ENCODE results near the gene SLC5A6. TPM values are rescaled to one million over a fixed set of nuclear protein-coding genes. Genes with fewer than 3 reads are reported as not detected.

Gene SLC5A6
- total and polyA plus RNA-seq, 2 of the 4 experiments (the other 2 are of a cell fraction) = 28.8 to 34.2 TPM

DNA sequence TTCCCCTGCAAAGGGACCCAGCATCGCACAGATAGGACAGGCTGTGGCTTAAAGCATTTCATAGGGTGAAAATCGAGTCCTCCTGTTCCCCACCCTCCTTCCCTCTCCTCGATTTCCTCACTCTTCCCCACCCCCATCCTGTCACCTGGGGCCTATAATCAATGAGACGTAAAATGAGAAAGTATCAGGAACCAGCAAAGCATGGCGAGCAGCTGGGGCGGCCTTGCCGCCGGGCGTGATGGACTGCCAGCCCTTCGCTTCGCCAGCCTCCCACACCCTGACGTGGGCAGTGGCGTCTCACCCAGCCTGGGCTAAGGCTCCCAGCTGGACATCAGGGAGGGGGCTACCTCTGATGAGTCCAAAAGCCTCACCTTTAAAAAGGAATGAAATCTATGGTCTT lies 39.7 kb upstream of the SLC5A6 start:
- WGBS, 2 experiments (ENCODE audit: extremely low coverage in 2 of 2, insufficient read length in 1 of 2) = 100% methylated on average over 5 of the region's 13 CpGs; no CpG with 5 or more reads in 1 of the 2 experiments
- intact Hi-C loops (cut with micrococcal nuclease) (no loop called here), dilution Hi-C loops (cut with HindIII; ENCODE audit: low sequenced_read_pairs, unreplicated experiment) (no loop called here)

More for the DNA sequence above, 39.7 kb upstream of the SLC5A6 start:
- ChIA-PET POLR2A (ENCODE audit: unreplicated experiment) (no interaction called here), CTCF (no interaction called here)
- no peak overlapping the region for H3K4me3 ChIP-seq (ENCODE audit: insufficient read depth, low read depth, low read length)
- no peak for TF ChIP-seq NFE2L2 (IDR thresholded peaks at IDR 0.05; ENCODE audit: low read depth, low read length)
- no peak for TF ChIP-seq MAZ (IDR thresholded peaks at IDR 0.05; ENCODE audit: borderline replicate concordance, low read depth, low read length)
- no peak for TF ChIP-seq RCOR1 (IDR thresholded peaks at IDR 0.05; ENCODE audit: insufficient replicate concordance, low read length)
- TF ChIP-seq, protein P1, sequence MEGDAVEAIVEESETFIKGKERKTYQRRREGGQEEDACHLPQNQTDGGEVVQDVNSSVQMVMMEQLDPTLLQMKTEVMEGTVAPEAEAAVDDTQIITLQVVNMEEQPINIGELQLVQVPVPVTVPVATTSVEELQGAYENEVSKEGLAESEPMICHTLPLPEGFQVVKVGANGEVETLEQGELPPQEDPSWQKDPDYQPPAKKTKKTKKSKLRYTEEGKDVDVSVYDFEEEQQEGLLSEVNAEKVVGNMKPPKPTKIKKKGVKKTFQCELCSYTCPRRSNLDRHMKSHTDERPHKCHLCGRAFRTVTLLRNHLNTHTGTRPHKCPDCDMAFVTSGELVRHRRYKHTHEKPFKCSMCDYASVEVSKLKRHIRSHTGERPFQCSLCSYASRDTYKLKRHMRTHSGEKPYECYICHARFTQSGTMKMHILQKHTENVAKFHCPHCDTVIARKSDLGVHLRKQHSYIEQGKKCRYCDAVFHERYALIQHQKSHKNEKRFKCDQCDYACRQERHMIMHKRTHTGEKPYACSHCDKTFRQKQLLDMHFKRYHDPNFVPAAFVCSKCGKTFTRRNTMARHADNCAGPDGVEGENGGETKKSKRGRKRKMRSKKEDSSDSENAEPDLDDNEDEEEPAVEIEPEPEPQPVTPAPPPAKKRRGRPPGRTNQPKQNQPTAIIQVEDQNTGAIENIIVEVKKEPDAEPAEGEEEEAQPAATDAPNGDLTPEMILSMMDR (conservative IDR thresholded peaks at IDR 0.05; ENCODE audit: low read depth, low read length) = no peak
- TF ChIP-seq, protein P2, sequence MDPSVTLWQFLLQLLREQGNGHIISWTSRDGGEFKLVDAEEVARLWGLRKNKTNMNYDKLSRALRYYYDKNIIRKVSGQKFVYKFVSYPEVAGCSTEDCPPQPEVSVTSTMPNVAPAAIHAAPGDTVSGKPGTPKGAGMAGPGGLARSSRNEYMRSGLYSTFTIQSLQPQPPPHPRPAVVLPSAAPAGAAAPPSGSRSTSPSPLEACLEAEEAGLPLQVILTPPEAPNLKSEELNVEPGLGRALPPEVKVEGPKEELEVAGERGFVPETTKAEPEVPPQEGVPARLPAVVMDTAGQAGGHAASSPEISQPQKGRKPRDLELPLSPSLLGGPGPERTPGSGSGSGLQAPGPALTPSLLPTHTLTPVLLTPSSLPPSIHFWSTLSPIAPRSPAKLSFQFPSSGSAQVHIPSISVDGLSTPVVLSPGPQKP (IDR thresholded peaks at IDR 0.05; ENCODE audit: borderline replicate concordance, low read depth, low read length) = no peak
- no peak for TF ChIP-seq SMC3 (IDR thresholded peaks at IDR 0.05; ENCODE audit: low read depth, low read length)
- TF ChIP-seq CHD1 (IDR thresholded peaks at IDR 0.05; ENCODE audit: low read depth, low read length) = no peak
- no peak for TF ChIP-seq MAFK (IDR thresholded peaks at IDR 0.05; ENCODE audit: low read depth, low read length)
- TF ChIP-seq, protein P3, sequence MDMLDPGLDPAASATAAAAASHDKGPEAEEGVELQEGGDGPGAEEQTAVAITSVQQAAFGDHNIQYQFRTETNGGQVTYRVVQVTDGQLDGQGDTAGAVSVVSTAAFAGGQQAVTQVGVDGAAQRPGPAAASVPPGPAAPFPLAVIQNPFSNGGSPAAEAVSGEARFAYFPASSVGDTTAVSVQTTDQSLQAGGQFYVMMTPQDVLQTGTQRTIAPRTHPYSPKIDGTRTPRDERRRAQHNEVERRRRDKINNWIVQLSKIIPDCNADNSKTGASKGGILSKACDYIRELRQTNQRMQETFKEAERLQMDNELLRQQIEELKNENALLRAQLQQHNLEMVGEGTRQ (IDR thresholded peaks at IDR 0.05; ENCODE audit: low read depth, low read length) = no peak
- H2BK20ac ChIP-seq (ENCODE audit: low read depth, low read length) = no peak overlapping the region
- H3K4me2 ChIP-seq (ENCODE audit: low read depth, low read length) = no peak overlapping the region
- H4K5ac ChIP-seq (ENCODE audit: low read depth, low read length) = no peak overlapping the region
- H4K91ac ChIP-seq (ENCODE audit: insufficient read depth, low read depth, low read length) = no peak overlapping the region
- H3K9me3 ChIP-seq (ENCODE audit: control insufficient read depth, insufficient read depth, low read length) = no peaks in the 10 kb centered on the region
- H2BK15ac ChIP-seq (ENCODE audit: low read depth, low read length) = no peak overlapping the region
- no peak overlapping the region for H3K9ac ChIP-seq (ENCODE audit: low read depth, low read length)
- no peak overlapping the region for H3K56ac ChIP-seq (ENCODE audit: extremely low read depth, insufficient read depth, low read length)
- no peak for ATAC-seq (ENCODE audit: low read depth)
- no peaks in the 10 kb centered on the region for H4K20me1 ChIP-seq (ENCODE audit: insufficient read depth, low read length)
- H3K23ac ChIP-seq (ENCODE audit: low read depth, low read length) = no peak overlapping the region
- peaks cover 6% of the 10 kb centered on the region for H3K4me1 ChIP-seq (ENCODE audit: control insufficient read depth, insufficient read depth, low read length)
- no peaks in the 10 kb centered on the region for H3K79me1 ChIP-seq (ENCODE audit: low read depth in 1 of 2, low read length in 2 of 2)
- peaks cover 13% of the 10 kb centered on the region for H3K27me3 ChIP-seq (ENCODE audit: control insufficient read depth, insufficient read depth, low read length)
- no peak overlapping the region for H2BK120ac ChIP-seq (ENCODE audit: low read depth, low read length)
- peak overlapping the region; percentile 30 for H2AFZ ChIP-seq (replicated peaks; ENCODE audit: low read length, poor library complexity)
- no peak for DNase-seq
- BruUV-seq (replicated peaks) = no TSS peak
- H2AK9ac ChIP-seq (replicated peaks; ENCODE audit: low read depth, low read length, poor library complexity) = no peak overlapping the region
- no peaks in the 10 kb centered on the region for H3K36me3 ChIP-seq (ENCODE audit: control insufficient read depth, insufficient read depth, low read length)
- H3K14ac ChIP-seq (replicated peaks; ENCODE audit: low read depth, low read length) = no peak overlapping the region
- no peak overlapping the region for H2AK5ac ChIP-seq (ENCODE audit: low read depth, low read length)
- in situ Hi-C loops (cut with MboI; ENCODE audit: low sequenced_read_pairs) = no loop called here
- no peak overlapping the region for H4K8ac ChIP-seq (ENCODE audit: low read depth in 2 of 2, low read length in 2 of 2)
- H2BK5ac ChIP-seq (ENCODE audit: low read depth, low read length, poor library complexity, severe bottlenecking) = no peak overlapping the region
- H3K9me1 ChIP-seq (ENCODE audit: insufficient read depth, low read length) = 0 out of 2 replicates have a peak, but pooled peaks cover 9% of the 10 kb centered on the region
- no peak overlapping the region for H3K4ac ChIP-seq (ENCODE audit: low read depth, low read length)
- no peak overlapping the region for H3K18ac ChIP-seq (ENCODE audit: low read depth, low read length)
- no peak overlapping the region for H3K27ac ChIP-seq (ENCODE audit: insufficient read depth, low read length)

Data from IMR-90 (cell line).